ENCODE results near the gene ENDOV. TPM values are rescaled to one million over a fixed set of nuclear protein-coding genes. Genes with fewer than 3 reads are reported as not detected.

The ENDOV gene
- total and polyA plus RNA-seq, 2 of the 13 experiments (the other 11 are each of a cell fraction or from before 2014, with no cell fraction given) = 15.1 to 17.1 TPM

DNA sequence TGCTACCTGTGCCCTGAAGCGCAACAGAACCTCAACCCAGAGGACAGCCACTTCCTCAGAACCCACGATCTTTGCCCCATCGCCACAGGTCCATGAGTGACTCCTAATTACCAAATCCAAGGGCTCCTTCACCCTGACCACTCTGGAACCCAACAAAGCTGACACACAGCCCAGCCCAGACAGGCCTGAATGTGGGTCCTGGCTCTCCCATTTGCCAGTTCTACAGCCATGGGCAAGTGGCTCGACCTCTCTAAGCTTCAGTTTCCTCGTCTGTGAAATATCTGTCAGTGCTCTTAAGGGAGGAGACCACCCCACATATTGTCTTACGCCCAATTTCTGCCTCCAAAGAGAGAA is 18.0 kb upstream of the ENDOV start:
- ChIA-PET POLR2A (no interaction called here), CTCF (ENCODE audit: low intra/inter-chr PET ratio, low total read pairs) (no interaction called here)
- Histone ChIP-seq H3K4me3 (replicated peaks in 1 of 3; ENCODE audit: insufficient read depth in 1 of 3, low read depth in 2 of 3, low read length in 3 of 3) (no peak overlapping the region), H4K20me1 (ENCODE audit: insufficient read depth, low read length) (no peaks in the 10 kb centered on the region), H2AFZ (ENCODE audit: low read length) (no peak overlapping the region), H3K9me3 (ENCODE audit: low read length) (no peaks in the 10 kb centered on the region), H3K27ac (ENCODE audit: extremely low read length, insufficient read depth, low read length) (no peak overlapping the region), H3K4me2 (ENCODE audit: low read depth, low read length) (no peak overlapping the region), H3K4me1 (ENCODE audit: insufficient read depth, low read length) (no peaks in the 10 kb centered on the region), H3K36me3 (replicated peaks in 1 of 2; ENCODE audit: control insufficient read depth in 1 of 2, insufficient read depth in 2 of 2, low read length in 2 of 2) (peaks cover 5 to 15% of the 10 kb centered on the region in 2 experiments; a peak in 3 of 5 replicates), H3K79me2 (ENCODE audit: insufficient read depth, low read length) (no peaks in the 10 kb centered on the region), H3K9ac (ENCODE audit: insufficient read depth, low read depth, low read length) (no peak overlapping the region), H3K27me3 (ENCODE audit: control insufficient read depth in 1 of 2, insufficient read depth in 2 of 2, low read length in 2 of 2) (no peaks in the 10 kb centered on the region)
- 92% methylated on average over 6 of the region's 6 CpGs for WGBS (ENCODE audit: low lambda C conversion rate)
- in situ Hi-C loops (cut with HindIII; ENCODE audit: extremely low pct_ligation_motif_present, low pct_unique_long_range_greater_than_20kb) (no loop called here), intact Hi-C loops (cut with micrococcal nuclease; ENCODE audit: unreplicated experiment) (no loop called here)
- DNase-seq (ENCODE audit: low spot score) (no peak), FAIRE-seq (no peak), ATAC-seq (peak; percentile 39; the same call in 2 of the 3 replicates)
- TF ChIP-seq ZNF33A (CRISPR knock-in tag; IDR thresholded peaks at IDR 0.05; ENCODE audit: borderline replicate concordance) (no peak), ZMAT5 (CRISPR knock-in tag; IDR thresholded peaks at IDR 0.05; ENCODE audit: borderline replicate concordance, low read depth) (no peak), TBX3 (IDR thresholded peaks at IDR 0.05; ENCODE audit: borderline replicate concordance) (no peak), ZNF143 (CRISPR knock-in tag; IDR thresholded peaks at IDR 0.05) (no peak), RXRA (CRISPR knock-in tag; IDR thresholded peaks at IDR 0.05) (no peak), SMARCE1 (IDR thresholded peaks at IDR 0.05; ENCODE audit: borderline replicate concordance) (no peak), CCDC6 (CRISPR knock-in tag; IDR thresholded peaks at IDR 0.05) (no peak), ZBTB7B (CRISPR knock-in tag; IDR thresholded peaks at IDR 0.05) (no peak), ZBTB40 (IDR thresholded peaks at IDR 0.05) (no peak), ZBTB40 (CRISPR knock-in tag; IDR thresholded peaks at IDR 0.05) (no peak), SOX13 (IDR thresholded peaks at IDR 0.05) (no peak), SOX13 (CRISPR knock-in tag; conservative IDR thresholded peaks at IDR 0.05 in 1 of 2, IDR thresholded peaks at IDR 0.05 in 1 of 2) (no peak)
- no TSS peak for BruUV-seq (replicated peaks)
